H1 (cell line): ENCODE data around the gene CAPZB. TPM values are rescaled to one million over a fixed set of nuclear protein-coding genes. Genes with fewer than 3 reads are reported as not detected.

ENCODE experiments used
- CTCF ChIA-PET: fragments of 300-600 bp; sonication (Branson Sonifier 250); formaldehyde crosslinking; loops from one replicate; lab custom pipeline; 2021; ENCODE audit not compliant: partially characterized antibody; lab: Charles Lee
- POLR2A ChIA-PET: fragments of 300-600 bp; sonication (Branson Sonifier 250); formaldehyde crosslinking; loops from one replicate; lab custom pipeline; 2021; ENCODE audit warnings: inconsistent platforms; ENCODE audit not compliant: partially characterized antibody; lab: Charles Lee
- DNase-seq, 2 experiments: peaks; one replicate each; pipeline versions ENCODE4 v3.0.0 to v3.0.0-alpha.2; 2010 to 2022; ENCODE audit warnings: low spot score in 2 of 2, low read depth in 1 of 2, mixed read lengths in 1 of 2
- FAIRE-seq: peaks from 2 replicates; lab custom pipeline; 2011; peaks lifted over from hg19 to GRCh38; lab: Jason Lieb, UNC
- H2AFZ ChIP-seq: 2 replicates; pipeline ENCODE4 v1.8.1; 2012; ENCODE audit warnings: low read length, inconsistent platforms
- H2AK5ac ChIP-seq: 2 replicates; pipeline ENCODE4 v1.6.1; 2013; ENCODE audit warnings: low read depth, low read length
- H2BK120ac ChIP-seq: replicated peaks from 2 replicates; pipeline ENCODE3; 2013; ENCODE audit warnings: low read depth, low read length, inconsistent platforms
- H2BK12ac ChIP-seq: 2 replicates; pipeline ENCODE4 v1.6.1; 2013; ENCODE audit warnings: low read depth, low read length
- H2BK15ac ChIP-seq: 2 replicates; pipeline ENCODE4 v1.6.1; 2013; ENCODE audit warnings: low read length
- H2BK20ac ChIP-seq: 2 replicates; pipeline ENCODE4 v1.6.1; 2013; ENCODE audit warnings: low read length
- H2BK5ac ChIP-seq: 2 replicates; pipeline ENCODE4 v1.6.1; 2013; ENCODE audit warnings: low read depth, low read length
- H3K14ac ChIP-seq: 2 replicates; pipeline ENCODE4 v1.6.1; 2013; ENCODE audit warnings: inconsistent platforms; ENCODE audit not compliant: insufficient read length
- H3K18ac ChIP-seq: 2 replicates; pipeline ENCODE4 v1.6.1; 2013; ENCODE audit warnings: low read length; ENCODE audit errors: extremely low read depth
- H3K23ac ChIP-seq: 2 replicates; pipeline ENCODE4 v1.6.1; 2013; ENCODE audit warnings: inconsistent platforms; ENCODE audit not compliant: insufficient read length
- H3K23me2 ChIP-seq: 2 replicates; pipeline ENCODE4 v1.6.1; 2013; ENCODE audit warnings: low read depth, low read length
- H3K27ac ChIP-seq: 2 replicates; pipeline ENCODE4 v1.6.1; 2011; ENCODE audit warnings: low read depth, low read length, inconsistent platforms
- H3K27me3 ChIP-seq, 4 experiments: replicated peaks in 1 of 4; 1 replicate in 1 of 4; 2 replicates in 3 of 4; pipeline versions ENCODE4 v1.6.1 to v1.8.1; 2011 to 2013; ENCODE audit warnings: low read length in 3 of 4, mild to moderate bottlenecking in 3 of 4, inconsistent platforms in 2 of 4, mixed read lengths in 2 of 4, moderate library complexity in 1 of 4; ENCODE audit not compliant: control insufficient read depth in 3 of 4, insufficient read depth in 3 of 4; ENCODE audit errors: extremely low read depth in 1 of 4
- H3K36me3 ChIP-seq, 4 experiments: 2 replicates each; pipeline versions ENCODE4 v1.6.1 to v1.8.1; 2011 to 2013; ENCODE audit warnings: mild to moderate bottlenecking in 4 of 4, low read length in 3 of 4, moderate library complexity in 2 of 4, control low read depth in 1 of 4, inconsistent platforms in 1 of 4; ENCODE audit not compliant: insufficient read depth in 4 of 4, control insufficient read depth in 2 of 4
- H3K4ac ChIP-seq: replicated peaks from 2 replicates; pipeline ENCODE3; 2013; ENCODE audit warnings: low read length, low read depth, mixed read lengths, inconsistent platforms; ENCODE audit not compliant: insufficient read length
- H3K4me1 ChIP-seq, 4 experiments: replicated peaks in 1 of 4; 1 replicate in 1 of 4; 2 replicates in 3 of 4; pipeline versions ENCODE4 v1.6.1 to v1.8.1; 2011 to 2013; ENCODE audit warnings: low read length in 3 of 4, inconsistent platforms in 2 of 4, mixed read lengths in 1 of 4; ENCODE audit not compliant: insufficient read depth in 4 of 4, control insufficient read depth in 3 of 4
- H3K4me2 ChIP-seq, 2 experiments: 2 replicates each; pipeline versions ENCODE4 v1.6.1 to v1.8.1; 2011 to 2013; ENCODE audit warnings: low read depth in 2 of 2, low read length in 2 of 2, control low read depth in 1 of 2, inconsistent platforms in 1 of 2, mild to moderate bottlenecking in 1 of 2; ENCODE audit not compliant: insufficient read depth in 1 of 2
- H3K4me3 ChIP-seq, 4 experiments: fragments of 200-600, 300-600 bp in 1 of 4; sonication (generic), shearing (Covaris generic), sonication (Bioruptor Twin) in 1 of 4; 2 replicates each; pipeline versions ENCODE4 v1.5.1 to v1.8.1; 2011 to 2016; ENCODE audit warnings: low read length in 4 of 4, low read depth in 3 of 4, control low read depth in 2 of 4, inconsistent platforms in 2 of 4, mild to moderate bottlenecking in 2 of 4, mixed read lengths in 1 of 4, moderate library complexity in 1 of 4; ENCODE audit not compliant: insufficient read depth in 2 of 4; ENCODE audit errors: extremely low read depth in 1 of 4
- H3K56ac ChIP-seq: replicated peaks from 2 replicates; pipeline ENCODE3; 2013; ENCODE audit warnings: low read depth, mild to moderate bottlenecking, mixed read lengths, low read length, inconsistent platforms; ENCODE audit not compliant: insufficient read length
- H3K79me1 ChIP-seq: 2 replicates; pipeline ENCODE4 v1.6.1; 2013; ENCODE audit warnings: low read depth, low read length, control low read depth
- H3K79me2 ChIP-seq, 2 experiments: 2 replicates each; pipeline versions ENCODE4 v1.6.1 to v1.8.1; 2012 to 2013; ENCODE audit warnings: low read length in 2 of 2, mild to moderate bottlenecking in 2 of 2, inconsistent platforms in 1 of 2; ENCODE audit not compliant: insufficient read depth in 2 of 2, control insufficient read depth in 1 of 2
- H3K9ac ChIP-seq, 4 experiments: replicated peaks in 1 of 4; 1 replicate in 1 of 4; 2 replicates in 3 of 4; pipeline versions ENCODE4 v1.6.1 to v1.8.1; 2011 to 2013; ENCODE audit warnings: low read depth in 3 of 4, low read length in 3 of 4, control low read depth in 2 of 4, mild to moderate bottlenecking in 2 of 4, moderate library complexity in 2 of 4, inconsistent platforms in 1 of 4; ENCODE audit errors: extremely low read depth in 1 of 4
- H3K9me3 ChIP-seq, 2 experiments: 2 replicates each; pipeline versions ENCODE4 v1.6.1 to v1.8.1; 2012 to 2013; ENCODE audit warnings: mild to moderate bottlenecking in 2 of 2, moderate library complexity in 2 of 2, control low read depth in 1 of 2, inconsistent platforms in 1 of 2, low read depth in 1 of 2, low read length in 1 of 2, mixed read lengths in 1 of 2; ENCODE audit not compliant: insufficient read depth in 2 of 2
- H4K20me1 ChIP-seq, 2 experiments: replicated peaks in 1 of 2; 2 replicates each; pipeline versions ENCODE3 to v1.8.1; 2011 to 2013; ENCODE audit warnings: inconsistent platforms in 2 of 2, low read length in 2 of 2, mild to moderate bottlenecking in 1 of 2; ENCODE audit not compliant: insufficient read depth in 2 of 2, control insufficient read depth in 1 of 2
- H4K5ac ChIP-seq: 2 replicates; pipeline ENCODE4 v1.6.1; 2013; ENCODE audit warnings: low read length, low read depth, mixed read lengths, inconsistent platforms; ENCODE audit not compliant: insufficient read length
- H4K8ac ChIP-seq: 2 replicates; pipeline ENCODE4 v1.8.0; 2013; ENCODE audit warnings: mild to moderate bottlenecking, moderate library complexity, low read length, inconsistent platforms; ENCODE audit not compliant: insufficient read depth; ENCODE audit errors: extremely low read depth
- H4K91ac ChIP-seq: replicated peaks from 2 replicates; pipeline ENCODE3; 2013; ENCODE audit warnings: low read length, mixed read lengths, inconsistent platforms; ENCODE audit not compliant: insufficient read length
- BACH1 ChIP-seq: IDR thresholded peaks from 2 replicates; pipeline ENCODE4 v1.6.1; 2012; ENCODE audit warnings: low read length, improper control_type of control experiment
- CEBPB ChIP-seq: IDR thresholded peaks from 2 replicates; pipeline ENCODE4 v1.6.1; 2012; ENCODE audit warnings: low read depth, low read length
- GTF2F1 ChIP-seq: IDR thresholded peaks from 2 replicates; pipeline ENCODE4 v1.6.1; 2012; ENCODE audit warnings: low read depth, low read length, improper control_type of control experiment, borderline replicate concordance
- HDAC6 ChIP-seq: IDR thresholded peaks from one replicate; pipeline ENCODE4 v1.7.1; 2012; ENCODE audit warnings: low read depth, mild to moderate bottlenecking, inconsistent platforms, low read length, moderate library complexity
- KDM1A ChIP-seq: fragments of 200-600, 300-600 bp; sonication (generic); IDR thresholded peaks from 2 replicates; pipeline ENCODE4 v1.7.1; 2016; ENCODE audit warnings: mild to moderate bottlenecking, low read length, borderline replicate concordance
- RNF2 ChIP-seq: fragments of 200-900, 300-1000 bp; sonication (generic); IDR thresholded peaks from 2 replicates; pipeline ENCODE4 v1.7.1; 2016; ENCODE audit warnings: borderline replicate concordance, low read depth, mild to moderate bottlenecking, antibody characterized with exemption, low read length; ENCODE audit not compliant: poor library complexity, severe bottlenecking; ENCODE audit errors: missing control alignments
- SAP30 ChIP-seq: fragments of 300-600 bp; sonication (generic); IDR thresholded peaks from 2 replicates; pipeline ENCODE4 v1.7.1; 2012; ENCODE audit warnings: low read length, moderate library complexity, mild to moderate bottlenecking, inconsistent platforms; ENCODE audit not compliant: insufficient read depth, insufficient replicate concordance
- SP1 ChIP-seq: IDR thresholded peaks from 2 replicates; pipeline ENCODE4 v1.6.1; 2011; ENCODE audit warnings: low read depth, low read length
- TAF1 ChIP-seq: IDR thresholded peaks from 2 replicates; pipeline ENCODE4 v1.6.1; 2011; ENCODE audit warnings: mild to moderate bottlenecking, low read depth, low read length
- TAF7 ChIP-seq: optimal IDR thresholded peaks from 2 replicates; pipeline ENCODE3; 2011; ENCODE audit warnings: low read depth, mild to moderate bottlenecking, inconsistent platforms, low read length, moderate library complexity, borderline replicate concordance
- TEAD4 ChIP-seq: IDR thresholded peaks from 2 replicates; pipeline ENCODE4 v1.6.1; 2012; ENCODE audit warnings: low read depth, low read length, inconsistent platforms, mixed read lengths
- YY1 ChIP-seq: IDR thresholded peaks from 2 replicates; pipeline ENCODE4 v1.6.1; 2011; ENCODE audit warnings: low read depth, mild to moderate bottlenecking, low read length
- WGBS, 2 experiments: shearing (Covaris generic) in 1 of 2; methylation state at CpG; one replicate each; pipeline versions ENCODE4 v1.1.6 to v1.1.7; 2013 to 2015; ENCODE audit warnings: low lambda C conversion rate in 2 of 2, mixed read lengths in 2 of 2, inconsistent platforms in 1 of 2, low coverage in 1 of 2, missing lambda C conversion rate in 1 of 2; ENCODE audit not compliant: insufficient replicate concordance in 2 of 2, insufficient coverage in 1 of 2, insufficient read length in 1 of 2; ENCODE audit errors: extremely low coverage in 1 of 2, missing lambda C conversion rate in 1 of 2; 5-methylcytosine and 5-hydroxymethylcytosine counted together
- polyA plus RNA-seq, 7 experiments: library from polyadenylated mRNA; depleted of rRNA in 3 of 7; stranded (reverse) in 5 of 7; unstranded in 2 of 7; fragments of >200 nt in 5 of 7; fragments of 200-250 nt in 2 of 7; gene quantifications; 1 replicate in 5 of 7; 2 replicates in 1 of 7; 4 replicates in 1 of 7; pipeline versions ENCODE4 v1.2.1 to v1.2.3, GENCODE V29; 2011 to 2013; ENCODE audit warnings: missing spikeins in 2 of 7, mixed read lengths in 2 of 7
- total RNA-seq: library from RNA; stranded (reverse); fragmentation: NEBNext Ultra II Directional; extraction: Animal tissue kit (Norgen Biotek cat#: 25700); gene quantifications from 2 replicates; pipeline ENCODE4 v1.2.1, GENCODE V29; 2021

CAPZB gene
- total and polyA plus RNA-seq, 2 of the 8 experiments (the other 6 are each of a cell fraction or from before 2014, with no cell fraction given): 162 to 371 TPM

DNA sequence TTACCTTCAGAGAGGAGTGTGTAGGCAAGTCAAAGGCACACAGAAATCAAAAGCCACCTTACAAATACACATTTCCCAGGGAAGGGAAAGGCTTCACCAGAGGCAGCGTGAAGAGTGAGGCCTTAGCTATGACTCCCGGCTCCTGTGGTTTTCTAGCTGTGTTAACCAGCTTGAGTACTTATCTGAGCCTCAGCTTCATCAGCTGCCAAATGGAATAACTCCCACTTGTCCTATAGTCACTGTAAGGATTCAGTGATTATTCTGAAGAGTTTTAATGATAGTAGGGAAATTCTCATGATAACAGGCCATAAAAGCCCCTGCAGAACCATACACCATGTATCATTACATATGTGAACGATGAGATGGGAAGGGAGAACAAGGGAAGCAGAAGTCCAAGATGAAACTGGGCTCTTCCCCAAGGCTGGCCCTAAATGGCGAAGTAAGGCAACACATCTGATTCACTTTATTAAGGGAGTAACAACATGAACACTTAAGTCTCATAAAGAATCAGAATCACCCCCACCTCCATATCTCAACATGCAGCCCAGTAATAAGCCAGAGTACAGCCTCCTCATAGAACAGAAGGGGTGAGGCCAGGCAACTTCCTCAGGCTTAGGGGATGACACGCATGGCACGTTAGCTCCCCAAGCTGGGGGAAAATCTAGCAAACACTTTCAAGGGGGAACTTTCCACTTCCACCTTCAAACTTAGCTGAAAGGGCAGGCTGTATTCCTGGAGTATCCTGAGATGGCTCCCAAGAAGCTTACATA, 109.5 kb downstream of the CAPZB start:
- Histone ChIP-seq H2BK15ac (no peak overlapping the region), H4K20me1 (peaks cover 16 to 18% of the 10 kb centered on the region in 2 experiments), H3K79me2 (no peaks in the 10 kb centered on the region; a peak in 1 of 4 replicates), H2BK20ac (no peak overlapping the region), H3K79me1 (peaks cover 5% of the 10 kb centered on the region), H4K91ac (no peak overlapping the region), H3K4me2 (no peak overlapping the region), H3K9me3 (no peaks in the 10 kb centered on the region), H3K4me3 (no peak overlapping the region), H3K23ac (no peak overlapping the region), H2AK5ac (no peak overlapping the region), H3K4me1 (no peaks in the 10 kb centered on the region), H3K27me3 (no peaks in the 10 kb centered on the region), H3K27ac (no peak overlapping the region), H3K9ac (no peak overlapping the region), H3K56ac (no peak overlapping the region), H2BK5ac (no peak overlapping the region), H4K5ac (no peak overlapping the region), H3K4ac (no peak overlapping the region), H4K8ac (no peak overlapping the region), H3K23me2 (no peaks in the 10 kb centered on the region), H3K18ac (no peak overlapping the region), H2BK12ac (no peak overlapping the region), H2BK120ac (no peak overlapping the region), H2AFZ (no peak overlapping the region), H3K14ac (no peak overlapping the region), H3K36me3 (peaks cover 5 to 38% (median 17%) of the 10 kb centered on the region in 4 experiments; a peak in 6 of 8 replicates)
- DNase-seq: no peak
- POLR2A ChIA-PET: interaction anchor here (0.9 to 1.1 kb wide), 2 partner anchors 27 to 104 kb away, joined by 3 read pairs; no protein-coding TSS in a partner anchor
- FAIRE-seq: no peak
- 92% methylated on average over 6 of the region's 6 CpGs; no CpG with 5 or more reads in 1 of the 2 experiments for WGBS, 2 experiments
- TF ChIP-seq BACH1: no peak
- no peak for TF ChIP-seq TAF7
- no peak for TF ChIP-seq SP1
- TF ChIP-seq TEAD4: no peak
- no peak for TF ChIP-seq TAF1
- TF ChIP-seq HDAC6: no peak
- no peak for TF ChIP-seq YY1
- no peak for TF ChIP-seq SAP30
- no peak for TF ChIP-seq RNF2
- no peak for TF ChIP-seq GTF2F1
- no peak for TF ChIP-seq KDM1A
- no peak for TF ChIP-seq CEBPB
- CTCF ChIA-PET: interaction anchor here (0.8 to 9.2 kb wide), 25 partner anchors 10 to 430 kb away, joined by 3 to 70 read pairs (median 9); no protein-coding TSS in a partner anchor
